Measurements from ENCODE around the gene SSH3. TPM values are rescaled to one million over a fixed set of nuclear protein-coding genes. Genes with fewer than 3 reads are reported as not detected.

Gene SSH3
- total RNA-seq, 6 donors from 2014 or later, result 35.9 to 99.2 (median 53.8) TPM

GRCh38 chr11:67301951-67302516, 1.3 kb upstream of the SSH3 start:
- WGBS, 2 donors, result 52 to 63% methylated on average over 7 to 15 of the region's 15 CpGs
- Histone ChIP-seq H3K27ac (peak overlapping the region; percentile 78 to 96 (median 92)), H3K4me1 (peaks cover 23 to 39% (median 28%) of the 10 kb centered on the region in 4 donors), H3K27me3 (no peaks in the 10 kb centered on the region), H3K4me3 (peak overlapping the region in 3 of 4 donors; percentile 83 to 99 (median 93)), H3K36me3 (peaks cover 13 to 42% (median 28%) of the 10 kb centered on the region in 4 donors), H3K9me3 (no peaks in the 10 kb centered on the region)
- TF ChIP-seq POLR2A (IDR thresholded peaks at IDR 0.05) (peak in 1 of 4 donors; percentile 44), CTCF (IDR thresholded peaks at IDR 0.05) (no peak), EP300 (IDR thresholded peaks at IDR 0.05) (no peak)
- DNase-seq, result peak; percentile 78 to 86
- peak; percentile 22 to 64 for ATAC-seq (ENCODE audit: low FRiP score in 2 of 2)

- peak in 1 of 2 donors; percentile 83 for DNase-seq
- Histone ChIP-seq H3K27ac (peak overlapping the region; percentile 78 to 96 (median 92)), H3K9me3 (no peaks in the 10 kb centered on the region), H3K4me1 (peaks cover 23 to 39% (median 28%) of the 10 kb centered on the region in 4 donors), H3K36me3 (peaks cover 13 to 44% (median 30%) of the 10 kb centered on the region in 4 donors), H3K4me3 (peak overlapping the region; percentile 83 to 99 (median 89)), H3K27me3 (no peaks in the 10 kb centered on the region)
- TF ChIP-seq POLR2A (IDR thresholded peaks at IDR 0.05), result no peak
- peak in 1 of 2 donors; percentile 31 for TF ChIP-seq POLR2AphosphoS5 (IDR thresholded peaks at IDR 0.05)
- 14 to 39% methylated on average over 5 to 14 of the region's 23 CpGs for WGBS, 2 donors
- peak; percentile 57 to 71 for ATAC-seq (ENCODE audit: low FRiP score in 2 of 2)
These were observed 679 bp upstream of the SSH3 start for GRCh38 chr11:67302571-67303131.

GRCh38 chr11:67303835-67304411, 593 bp downstream of the SSH3 start:
- ATAC-seq (ENCODE audit: low FRiP score in 2 of 2), result peak; percentile 27 to 43
- H3K27me3 ChIP-seq, result no peaks in the 10 kb centered on the region
- DNase-seq, result peak; percentile 59 to 86
- peak overlapping the region; percentile 78 to 96 (median 92) for H3K27ac ChIP-seq
- H3K4me1 ChIP-seq, result peaks cover 23 to 39% (median 28%) of the 10 kb centered on the region in 4 donors
- peak overlapping the region; percentile 83 to 99 (median 89) for H3K4me3 ChIP-seq
- TF ChIP-seq POLR2AphosphoS5 (IDR thresholded peaks at IDR 0.05) (peak in 1 of 2 donors; percentile 5), POLR2A (IDR thresholded peaks at IDR 0.05) (no peak)
- 0 to 5% methylated on average over 7 to 19 of the region's 43 CpGs for WGBS, 2 donors
- H3K9me3 ChIP-seq, result no peaks in the 10 kb centered on the region
- H3K36me3 ChIP-seq, result peaks cover 19 to 51% (median 36%) of the 10 kb centered on the region in 4 donors

- H3K36me3 ChIP-seq, result peaks cover 18 to 51% (median 38%) of the 10 kb centered on the region in 4 donors
- ATAC-seq (ENCODE audit: low FRiP score in 2 of 2) (no peak), DNase-seq (peak in 1 of 2 donors; percentile 19)
- H3K4me1 ChIP-seq, result peaks cover 23 to 39% (median 28%) of the 10 kb centered on the region in 4 donors
- peak overlapping the region in 3 of 4 donors; percentile 83 to 99 (median 93) for H3K4me3 ChIP-seq
- TF ChIP-seq EP300 (IDR thresholded peaks at IDR 0.05) (no peak), POLR2AphosphoS5 (IDR thresholded peaks at IDR 0.05) (no peak), POLR2A (IDR thresholded peaks at IDR 0.05) (no peak), CTCF (IDR thresholded peaks at IDR 0.05) (no peak)
- no peaks in the 10 kb centered on the region for H3K27me3 ChIP-seq
- H3K27ac ChIP-seq, result peak overlapping the region in 3 of 4 donors; percentile 91 to 96 (median 94)
- no peaks in the 10 kb centered on the region for H3K9me3 ChIP-seq
- WGBS, 2 donors, result 84 to 86% methylated on average over 5 to 14 of the region's 14 CpGs
These were observed 1.3 kb downstream of the SSH3 start for GRCh38 chr11:67304511-67305113.

GRCh38 chr11:67306769-67307544, 3.6 kb downstream of the SSH3 start:
- no peak for TF ChIP-seq POLR2AphosphoS5 (IDR thresholded peaks at IDR 0.05)
- no peak for TF ChIP-seq POLR2A (IDR thresholded peaks at IDR 0.05)
- TF ChIP-seq CTCF (IDR thresholded peaks at IDR 0.05), result no peak
- TF ChIP-seq EP300 (IDR thresholded peaks at IDR 0.05), result no peak
- Histone ChIP-seq H3K9me3 (no peaks in the 10 kb centered on the region), H3K27ac (no peak overlapping the region), H3K4me1 (peaks cover 18 to 29% (median 23%) of the 10 kb centered on the region in 4 donors), H3K4me3 (no peak overlapping the region), H3K27me3 (no peaks in the 10 kb centered on the region), H3K36me3 (peaks cover 14 to 49% (median 32%) of the 10 kb centered on the region in 4 donors)
- ATAC-seq (ENCODE audit: low FRiP score in 2 of 2) (no peak), DNase-seq (peak in 1 of 2 donors; percentile 52)
- 93 to 94% methylated on average over 11 to 18 of the region's 19 CpGs for WGBS, 2 donors

All from upper lobe of left lung (tissue), 6 donors.